Astrocyte of the spinal cord (primary cell): Measurements from ENCODE around the gene IRS1.
"Not testable (repeated sequence)": the region's sequence is repeated elsewhere in the genome, so short reads cannot be mapped to it uniquely, and the experiment has no call there.

Experiments used
- DNase-seq: peaks from one replicate; pipeline ENCODE4 v3.0.0; 2011; ENCODE audit warnings: low read depth, low spot score
- H3K4me3 ChIP-seq: 2 replicates; pipeline ENCODE4 v1.5.1; 2011; ENCODE audit warnings: low read depth, mild to moderate bottlenecking, low read length, moderate library complexity
- CTCF ChIP-seq: IDR thresholded peaks from 2 replicates; pipeline ENCODE4 v1.5.1; 2012; ENCODE audit warnings: low read depth, mild to moderate bottlenecking, low read length, inconsistent platforms
- in situ Hi-C: cut with HindIII; loops from 2 replicates; pipeline ENCODE4 v1.10.0; 2017; ENCODE audit warnings: low sequenced_read_pairs

Gene IRS1

GRCh38 chr2:226835420-226835795, 35.8 kb upstream of the IRS1 start:
- DNase-seq: no peak
- in situ Hi-C loops: no loop called here

GRCh38 chr2:226834880-226835279, 35.3 kb upstream of the IRS1 start:
- DNase-seq, in situ Hi-C loops: not testable (repeated sequence)
- peak overlapping the region; percentile 66 for H3K4me3 ChIP-seq

More at GRCh38 chr2:226835420-226835795, 35.8 kb upstream of the IRS1 start:
- TF ChIP-seq CTCF: no peak
- peak overlapping the region; percentile 66 for H3K4me3 ChIP-seq

- no peak for TF ChIP-seq CTCF
- DNase-seq: no peak
- in situ Hi-C loops: no loop called here
- H3K4me3 ChIP-seq: no peak overlapping the region
Measured at GRCh38 chr2:226832061-226832460, 32.4 kb upstream of the IRS1 start.

GRCh38 chr2:226831266-226831665, 31.6 kb upstream of the IRS1 start:
- no peak for DNase-seq
- no peak overlapping the region for H3K4me3 ChIP-seq
- TF ChIP-seq CTCF: no peak
- in situ Hi-C loops: no loop called here

- in situ Hi-C loops: no loop called here
- DNase-seq: no peak
Measured at GRCh38 chr2:226829721-226830631, 30.4 kb upstream of the IRS1 start.

GRCh38 chr2:226828191-226828590, 28.6 kb upstream of the IRS1 start:
- H3K4me3 ChIP-seq: no peak overlapping the region
- no peak for DNase-seq
- TF ChIP-seq CTCF: no peak
- in situ Hi-C loops: no loop called here

More at GRCh38 chr2:226829721-226830631, 30.4 kb upstream of the IRS1 start:
- TF ChIP-seq CTCF: no peak
- H3K4me3 ChIP-seq: no peak overlapping the region

GRCh38 chr2:226825056-226825455, 25.4 kb upstream of the IRS1 start:
- no peak for TF ChIP-seq CTCF
- in situ Hi-C loops: no loop called here
- no peak overlapping the region for H3K4me3 ChIP-seq
- no peak for DNase-seq
